OCI-LY7 (cell line): ENCODE data around the gene FHL1. TPM values are rescaled to one million over a fixed set of nuclear protein-coding genes. Genes with fewer than 3 reads are reported as not detected.

ENCODE experiments used
- BruUV-seq: library from RNA; stranded (reverse); fragments of 400-500 nt; replicated peaks from 2 replicates; lab custom pipeline; 2021; lab: Mats Ljungman, UMichigan
- CTCF ChIA-PET: fragments of 300-600 bp; sonication (Branson Sonifier 250); formaldehyde crosslinking; loops from one replicate; lab custom pipeline; 2022; ENCODE audit warnings: antibody characterized with exemption; ENCODE audit not compliant: unreplicated experiment; lab: Charles Lee
- POLR2A ChIA-PET: fragments of 300-600 bp; sonication (Branson Sonifier 250); formaldehyde crosslinking; loops from one replicate; lab custom pipeline; 2022; ENCODE audit warnings: antibody characterized with exemption; lab: Charles Lee
- DNase-seq: peaks from one replicate; pipeline ENCODE4 v3.0.0-alpha.2; 2015; ENCODE audit warnings: low spot score
- H2AFZ ChIP-seq: fragments of 200-600 bp; sonication (generic), shearing (Covaris generic); 2 replicates; pipeline ENCODE4 v1.6.1; 2014; ENCODE audit warnings: mild to moderate bottlenecking, antibody characterized with exemption, low read length, moderate library complexity
- H3K27ac ChIP-seq: fragments of 200-600 bp; sonication (generic); 2 replicates; pipeline ENCODE4 v1.5.1; 2014; ENCODE audit warnings: mixed run types, low read depth, mild to moderate bottlenecking, moderate library complexity, low read length, inconsistent platforms; ENCODE audit not compliant: poor library complexity, severe bottlenecking
- H3K36me3 ChIP-seq: fragments of 200-600 bp; sonication (generic); 2 replicates; pipeline ENCODE4 v1.6.1; 2014; ENCODE audit warnings: mild to moderate bottlenecking, antibody characterized with exemption, low read length, moderate library complexity, mixed read lengths; ENCODE audit not compliant: insufficient read depth
- H3K4me1 ChIP-seq: fragments of 200-600 bp; sonication (generic); 2 replicates; pipeline ENCODE4 v1.5.1; 2014; ENCODE audit warnings: mild to moderate bottlenecking, low read length; ENCODE audit not compliant: insufficient read depth, poor library complexity, severe bottlenecking
- H3K4me2 ChIP-seq: fragments of 200-600 bp; sonication (generic); 2 replicates; pipeline ENCODE4 v1.6.1; 2014; ENCODE audit warnings: mild to moderate bottlenecking, low read length
- H3K4me3 ChIP-seq: fragments of 200-600 bp; sonication (generic); 2 replicates; pipeline ENCODE4 v1.5.1; 2014; ENCODE audit warnings: mild to moderate bottlenecking, low read depth, low read length; ENCODE audit not compliant: poor library complexity, severe bottlenecking
- H3K79me2 ChIP-seq: fragments of 200-600 bp; sonication (generic); 2 replicates; pipeline ENCODE4 v1.6.1; 2016; ENCODE audit warnings: low read depth, mild to moderate bottlenecking, low read length, moderate library complexity, mixed read lengths; ENCODE audit not compliant: insufficient read depth
- H3K9me2 ChIP-seq: fragments of 200-600 bp; sonication (generic); 2 replicates; pipeline ENCODE4 v1.6.1; 2016; ENCODE audit warnings: mild to moderate bottlenecking, low read length, mixed read lengths; ENCODE audit not compliant: insufficient read depth
- H3K9me3 ChIP-seq: fragments of 200-600 bp; sonication (generic); 2 replicates; pipeline ENCODE4 v1.6.1; 2014; ENCODE audit warnings: mild to moderate bottlenecking, mixed run types, low read length, mixed read lengths
- H4K20me1 ChIP-seq: fragments of 200-600 bp; sonication (generic); 2 replicates; pipeline ENCODE4 v1.6.1; 2014; ENCODE audit warnings: mild to moderate bottlenecking, antibody characterized with exemption, low read length, moderate library complexity, mixed read lengths; ENCODE audit not compliant: insufficient read depth
- EZH2phosphoT487 ChIP-seq: fragments of 200-600 bp; sonication (generic); IDR thresholded peaks from 2 replicates; pipeline ENCODE4 v1.6.1; 2018; ENCODE audit warnings: low read depth, borderline replicate concordance, mild to moderate bottlenecking, mixed run types, antibody characterized with exemption, low read length, moderate library complexity, mixed read lengths
- intact Hi-C: fragments of 100-400 bp; cut with micrococcal nuclease; formaldehyde crosslinking; loops from one replicate; pipeline ENCODE4 v1.10.0; 2022; ENCODE audit not compliant: unreplicated experiment
- total RNA-seq, 2 experiments: library from RNA; depleted of rRNA in 1 of 2; stranded (reverse); fragments of >200 nt in 1 of 2; shearing (Covaris generic) in 1 of 2; gene quantifications; 2 replicates each; pipeline ENCODE4 v1.2.3, GENCODE V29; 2014 to 2022
- TF ChIP-seq, protein P1 (sequence below): fragments of 200-600 bp; sonication (generic); conservative IDR thresholded peaks from 2 replicates; pipeline ENCODE4 v1.5.1; 2014; ENCODE audit warnings: mild to moderate bottlenecking, antibody characterized with exemption, low read length, moderate library complexity, mixed read lengths

The FHL1 gene
- total RNA-seq, 2 experiments from 2014 or later: 1.4 TPM; not detected in 1

DNA sequence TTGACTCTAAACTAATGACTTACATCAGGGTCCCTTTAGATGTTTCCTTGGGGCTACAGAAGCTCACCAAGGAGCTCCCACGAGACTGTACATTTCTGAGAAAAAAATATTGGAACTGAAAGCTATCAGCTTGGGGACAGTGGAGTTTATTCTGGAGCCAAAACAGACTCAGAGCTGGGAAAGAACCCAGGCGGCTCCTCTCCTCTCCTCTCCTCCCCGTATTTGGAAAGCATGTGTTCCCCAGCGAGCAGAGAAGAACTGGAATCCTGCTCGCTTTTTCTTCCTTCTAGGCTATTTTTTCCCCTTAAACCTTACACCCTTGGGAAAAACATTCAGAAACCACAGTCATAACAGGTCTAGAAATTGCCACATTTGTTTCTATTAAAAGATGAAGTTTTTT, 108.2 kb downstream of the FHL1 start:
- Histone ChIP-seq H2AFZ (no peak overlapping the region), H3K4me2 (no peak overlapping the region), H3K9me2 (no peaks in the 10 kb centered on the region), H3K4me1 (peaks cover 4% of the 10 kb centered on the region), H4K20me1 (no peaks in the 10 kb centered on the region), H3K4me3 (no peak overlapping the region), H3K36me3 (no peaks in the 10 kb centered on the region), H3K27ac (no peak overlapping the region), H3K79me2 (no peaks in the 10 kb centered on the region), H3K9me3 (no peaks in the 10 kb centered on the region)
- DNase-seq: no peak
- ChIA-PET CTCF (no interaction called here), POLR2A (no interaction called here)
- intact Hi-C loops: no loop called here
- TF ChIP-seq, protein P1, sequence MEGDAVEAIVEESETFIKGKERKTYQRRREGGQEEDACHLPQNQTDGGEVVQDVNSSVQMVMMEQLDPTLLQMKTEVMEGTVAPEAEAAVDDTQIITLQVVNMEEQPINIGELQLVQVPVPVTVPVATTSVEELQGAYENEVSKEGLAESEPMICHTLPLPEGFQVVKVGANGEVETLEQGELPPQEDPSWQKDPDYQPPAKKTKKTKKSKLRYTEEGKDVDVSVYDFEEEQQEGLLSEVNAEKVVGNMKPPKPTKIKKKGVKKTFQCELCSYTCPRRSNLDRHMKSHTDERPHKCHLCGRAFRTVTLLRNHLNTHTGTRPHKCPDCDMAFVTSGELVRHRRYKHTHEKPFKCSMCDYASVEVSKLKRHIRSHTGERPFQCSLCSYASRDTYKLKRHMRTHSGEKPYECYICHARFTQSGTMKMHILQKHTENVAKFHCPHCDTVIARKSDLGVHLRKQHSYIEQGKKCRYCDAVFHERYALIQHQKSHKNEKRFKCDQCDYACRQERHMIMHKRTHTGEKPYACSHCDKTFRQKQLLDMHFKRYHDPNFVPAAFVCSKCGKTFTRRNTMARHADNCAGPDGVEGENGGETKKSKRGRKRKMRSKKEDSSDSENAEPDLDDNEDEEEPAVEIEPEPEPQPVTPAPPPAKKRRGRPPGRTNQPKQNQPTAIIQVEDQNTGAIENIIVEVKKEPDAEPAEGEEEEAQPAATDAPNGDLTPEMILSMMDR: no peak
- no peak for TF ChIP-seq EZH2phosphoT487
- no TSS peak for BruUV-seq

DNA sequence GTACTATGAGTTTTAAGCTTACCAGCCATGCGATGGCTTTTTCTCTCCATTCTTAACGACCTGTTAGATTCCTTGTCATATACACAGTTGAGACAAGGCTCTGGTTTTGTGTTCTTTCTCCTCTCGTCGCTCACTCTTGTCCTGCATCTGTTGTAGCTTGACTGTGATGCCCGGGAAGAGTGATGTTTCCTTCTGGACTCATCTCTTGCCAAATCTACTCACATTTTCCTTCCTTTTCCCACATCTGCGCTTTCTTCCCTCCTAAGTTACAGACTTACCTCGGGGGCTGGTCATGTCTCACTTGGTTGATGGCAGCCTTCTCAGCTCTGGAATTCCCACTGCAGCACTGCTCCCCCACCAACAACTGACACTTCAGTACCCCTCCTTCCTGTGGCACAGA, 108.7 kb downstream of the FHL1 start:
- Histone ChIP-seq H4K20me1 (no peaks in the 10 kb centered on the region), H3K4me1 (peaks cover 4% of the 10 kb centered on the region), H3K9me3 (no peaks in the 10 kb centered on the region), H3K27ac (no peak overlapping the region), H3K4me3 (no peak overlapping the region), H3K4me2 (no peak overlapping the region), H3K36me3 (no peaks in the 10 kb centered on the region), H3K79me2 (no peaks in the 10 kb centered on the region), H2AFZ (no peak overlapping the region), H3K9me2 (no peaks in the 10 kb centered on the region)
- TF ChIP-seq EZH2phosphoT487: no peak
- TF ChIP-seq, protein P1: no peak
- intact Hi-C loops: no loop called here
- DNase-seq: no peak
- BruUV-seq: no TSS peak
- CTCF ChIA-PET: no interaction called here
- POLR2A ChIA-PET: no interaction called here

GRCh38 chrX:136258951-136259350, 111.6 kb downstream of the FHL1 start:
- intact Hi-C loops: no loop called here
- no TSS peak for BruUV-seq
- CTCF ChIA-PET: no interaction called here
- Histone ChIP-seq H3K4me3 (no peak overlapping the region), H2AFZ (no peak overlapping the region), H3K4me1 (no peaks in the 10 kb centered on the region), H3K27ac (no peak overlapping the region), H3K4me2 (no peak overlapping the region), H3K9me2 (no peaks in the 10 kb centered on the region), H3K9me3 (no peaks in the 10 kb centered on the region), H4K20me1 (no peaks in the 10 kb centered on the region), H3K36me3 (no peaks in the 10 kb centered on the region), H3K79me2 (no peaks in the 10 kb centered on the region)
- no peak for TF ChIP-seq EZH2phosphoT487
- TF ChIP-seq, protein P1: no peak
- DNase-seq: no peak
- POLR2A ChIA-PET: no interaction called here
